HG03520 (cell line): Measurements from ENCODE around the gene FAM53B.
A peak's percentile ranks its signal among the peaks of the same experiment; 100 is the strongest.

Source experiments
- ATAC-seq: cut with Tn5 transposase; IDR thresholded peaks from one replicate; pipeline ENCODE4 v1.9.1; 2021; ENCODE audit warnings: mild to moderate bottlenecking, moderate library complexity; ENCODE audit not compliant: unreplicated experiment

The FAM53B gene

GRCh38 chr10:124730790-124731189 lies 13.4 kb downstream of the FAM53B start:
- no peak for ATAC-seq

- ATAC-seq: no peak
These were observed 15.1 kb downstream of the FAM53B start for GRCh38 chr10:124728830-124729661.

- no peak for ATAC-seq
These were observed 15.9 kb downstream of the FAM53B start for GRCh38 chr10:124728071-124728829.

GRCh38 chr10:124727361-124727960 lies 16.7 kb downstream of the FAM53B start:
- no peak for ATAC-seq

GRCh38 chr10:124725791-124726190 lies 18.4 kb downstream of the FAM53B start:
- no peak for ATAC-seq

GRCh38 chr10:124725171-124725631 lies 19.0 kb downstream of the FAM53B start:
- ATAC-seq: no peak

GRCh38 chr10:124724279-124725027 lies 19.7 kb downstream of the FAM53B start:
- no peak for ATAC-seq

- no peak for ATAC-seq
These were observed 20.4 kb downstream of the FAM53B start for GRCh38 chr10:124723826-124724225.

GRCh38 chr10:124722798-124723783 lies 21.1 kb downstream of the FAM53B start:
- ATAC-seq: peak; percentile 61

- ATAC-seq: no peak
These were observed 22.7 kb downstream of the FAM53B start for GRCh38 chr10:124721330-124722045.

GRCh38 chr10:124719213-124719851 lies 24.8 kb downstream of the FAM53B start:
- ATAC-seq: peak; percentile 25

GRCh38 chr10:124717911-124718741 lies 26.1 kb downstream of the FAM53B start:
- ATAC-seq: no peak

- ATAC-seq: no peak
These were observed 27.0 kb downstream of the FAM53B start for GRCh38 chr10:124717041-124717757.

GRCh38 chr10:124716369-124716768 lies 27.8 kb downstream of the FAM53B start:
- ATAC-seq: no peak

GRCh38 chr10:124715439-124715838 lies 28.7 kb downstream of the FAM53B start:
- no peak for ATAC-seq

GRCh38 chr10:124713679-124714255 lies 30.4 kb downstream of the FAM53B start:
- no peak for ATAC-seq
